ENCODE measurements around the gene GRAMD4.

The GRAMD4 gene

GRCh38 chr22:46726066-46726985 lies 106.1 kb downstream of the GRAMD4 start:
- Mint-ChIP-seq H3K4me1 (peaks cover 7% of the 10 kb centered on the region), H3K4me3 (no peak overlapping the region), H3K27me3 (no peaks in the 10 kb centered on the region), H3K36me3 (peaks cover 8% of the 10 kb centered on the region), H3K27ac (no peak overlapping the region), H3K9me3 (no peaks in the 10 kb centered on the region)
- no peak for ATAC-seq (ENCODE audit: low read depth)
- no peak for DNase-seq (ENCODE audit: low spot score in 2 of 2)

GRCh38 chr22:46726986-46727317 lies 106.8 kb downstream of the GRAMD4 start:
- H3K4me1 Mint-ChIP-seq: peaks cover 7% of the 10 kb centered on the region
- ATAC-seq (ENCODE audit: low read depth): no peak
- no peak for DNase-seq (ENCODE audit: low spot score in 2 of 2)
- no peaks in the 10 kb centered on the region for H3K9me3 Mint-ChIP-seq
- H3K4me3 Mint-ChIP-seq: no peak overlapping the region
- no peak overlapping the region for H3K27ac Mint-ChIP-seq
- H3K36me3 Mint-ChIP-seq: peaks cover 11% of the 10 kb centered on the region
- no peaks in the 10 kb centered on the region for H3K27me3 Mint-ChIP-seq

GRCh38 chr22:46727813-46728364 lies 107.7 kb downstream of the GRAMD4 start:
- DNase-seq (ENCODE audit: low spot score in 2 of 2): no peak
- H3K27ac Mint-ChIP-seq: no peak overlapping the region

GRCh38 chr22:46728470-46728869 lies 108.3 kb downstream of the GRAMD4 start:
- H3K9me3 Mint-ChIP-seq: no peaks in the 10 kb centered on the region
- ATAC-seq (ENCODE audit: low read depth): no peak
- H3K36me3 Mint-ChIP-seq: peaks cover 9% of the 10 kb centered on the region
- H3K27ac Mint-ChIP-seq: no peak overlapping the region
- H3K4me1 Mint-ChIP-seq: peaks cover 7% of the 10 kb centered on the region
- H3K4me3 Mint-ChIP-seq: no peak overlapping the region
- no peaks in the 10 kb centered on the region for H3K27me3 Mint-ChIP-seq
- DNase-seq (ENCODE audit: low spot score in 2 of 2): no peak

More at GRCh38 chr22:46727813-46728364, 107.7 kb downstream of the GRAMD4 start:
- H3K9me3 Mint-ChIP-seq: no peaks in the 10 kb centered on the region
- no peak for ATAC-seq (ENCODE audit: low read depth)
- H3K4me1 Mint-ChIP-seq: peaks cover 7% of the 10 kb centered on the region
- no peak overlapping the region for H3K4me3 Mint-ChIP-seq
- H3K27me3 Mint-ChIP-seq: no peaks in the 10 kb centered on the region
- peaks cover 9% of the 10 kb centered on the region for H3K36me3 Mint-ChIP-seq
